GM23338 (cell line): ENCODE results near the gene PA2G4.

Source experiments
- CREB1 ChIP-seq: fragments of 250-450 bp; sonication (Bioruptor Pico); IDR thresholded peaks from 2 replicates; pipeline ENCODE4 v1.5.0; 2020; ENCODE audit warnings: low read depth, mild to moderate bottlenecking, moderate library complexity
- CTCF ChIP-seq, 2 experiments: fragments of 200-600 bp in 1 of 2; sonication (generic) in 1 of 2; conservative IDR thresholded peaks; 2 replicates each; pipeline versions ENCODE4 v1.5.1 to v1.6.1; 2016 to 2017; ENCODE audit warnings: antibody characterized with exemption in 2 of 2, low read depth in 2 of 2, mild to moderate bottlenecking in 2 of 2, moderate library complexity in 1 of 2
- ETS1 ChIP-seq: IDR thresholded peaks from 2 replicates; pipeline ENCODE4 v1.6.1; 2016; ENCODE audit warnings: antibody characterized with exemption
- EZH2 ChIP-seq: fragments of 200-600 bp; sonication (generic); IDR thresholded peaks from one replicate; pipeline ENCODE4 v1.8.0; 2017; ENCODE audit warnings: antibody characterized with exemption, mild to moderate bottlenecking, low read depth; ENCODE audit not compliant: unreplicated experiment
- EZH2phosphoT487 ChIP-seq: fragments of 200-600 bp; sonication (generic); IDR thresholded peaks from one replicate; pipeline ENCODE4 v1.8.1; 2018; ENCODE audit warnings: antibody characterized with exemption; ENCODE audit not compliant: unreplicated experiment
- JUNB ChIP-seq: IDR thresholded peaks from one replicate; pipeline ENCODE4 v1.6.1; 2016; ENCODE audit warnings: antibody characterized with exemption; ENCODE audit not compliant: unreplicated experiment
- NANOG ChIP-seq: IDR thresholded peaks from 2 replicates; pipeline ENCODE4 v1.6.1; 2016; ENCODE audit warnings: antibody characterized with exemption, borderline replicate concordance
- POLR2AphosphoS5 ChIP-seq: IDR thresholded peaks from 2 replicates; pipeline ENCODE4 v1.6.1; 2016; ENCODE audit warnings: antibody characterized with exemption, low read depth
- REST ChIP-seq: IDR thresholded peaks from one replicate; pipeline ENCODE4 v1.6.1; 2018; ENCODE audit warnings: antibody characterized with exemption; ENCODE audit not compliant: unreplicated experiment
- STAT1 ChIP-seq: IDR thresholded peaks from one replicate; pipeline ENCODE4 v1.6.1; 2016; ENCODE audit warnings: antibody characterized with exemption; ENCODE audit not compliant: unreplicated experiment
- ZNF114 ChIP-seq: fragments of 250-450 bp; sonication (Bioruptor Pico); IDR thresholded peaks from 2 replicates; pipeline ENCODE4 v1.5.0; 2020; ENCODE audit warnings: mild to moderate bottlenecking, moderate library complexity
- ZNF331 ChIP-seq: fragments of 250-450 bp; sonication (Bioruptor Pico); IDR thresholded peaks from 2 replicates; pipeline ENCODE4 v1.5.0; 2020; ENCODE audit warnings: low read depth, mild to moderate bottlenecking, moderate library complexity
- ZNF462 ChIP-seq: fragments of 250-450 bp; sonication (Bioruptor Pico); IDR thresholded peaks from 2 replicates; pipeline ENCODE4 v1.5.0; 2020; ENCODE audit warnings: mild to moderate bottlenecking, moderate library complexity

GRCh38 chr12:56155256-56155845, 51.0 kb downstream of the PA2G4 start:
- TF ChIP-seq EZH2 (no peak), CTCF (conservative IDR thresholded peaks at IDR 0.05; ENCODE audit: low read depth in 2 of 2) (no peak), POLR2AphosphoS5 (no peak), CREB1 (CRISPR knock-in tag) (no peak), EZH2phosphoT487 (no peak), REST (no peak), ZNF331 (CRISPR knock-in tag) (no peak), ZNF114 (no peak), JUNB (no peak), STAT1 (no peak), NANOG (no peak), ETS1 (no peak), ZNF462 (CRISPR knock-in tag) (no peak)
